Esophagus muscularis mucosa (tissue), 3 donors: ENCODE data around the gene SYTL2.

Experiments
- EP300 ChIP-seq: sonication (generic); formaldehyde crosslinking; IDR thresholded peaks from one replicate; pipeline ENCODE4 v1.6.1; 2017; ENCODE audit warnings: antibody characterized with exemption
- TF ChIP-seq, protein P1 (sequence below), 3 experiments: fragments of 200-600 bp in 2 of 3; fragments of 450-650 bp in 1 of 3; sonication (generic) in 2 of 3; IDR thresholded peaks; one replicate each; pipeline ENCODE4 v1.5.1; 2017 to 2019; ENCODE audit warnings: antibody characterized with exemption in 3 of 3, mild to moderate bottlenecking in 2 of 3, moderate library complexity in 1 of 3

DNA sequence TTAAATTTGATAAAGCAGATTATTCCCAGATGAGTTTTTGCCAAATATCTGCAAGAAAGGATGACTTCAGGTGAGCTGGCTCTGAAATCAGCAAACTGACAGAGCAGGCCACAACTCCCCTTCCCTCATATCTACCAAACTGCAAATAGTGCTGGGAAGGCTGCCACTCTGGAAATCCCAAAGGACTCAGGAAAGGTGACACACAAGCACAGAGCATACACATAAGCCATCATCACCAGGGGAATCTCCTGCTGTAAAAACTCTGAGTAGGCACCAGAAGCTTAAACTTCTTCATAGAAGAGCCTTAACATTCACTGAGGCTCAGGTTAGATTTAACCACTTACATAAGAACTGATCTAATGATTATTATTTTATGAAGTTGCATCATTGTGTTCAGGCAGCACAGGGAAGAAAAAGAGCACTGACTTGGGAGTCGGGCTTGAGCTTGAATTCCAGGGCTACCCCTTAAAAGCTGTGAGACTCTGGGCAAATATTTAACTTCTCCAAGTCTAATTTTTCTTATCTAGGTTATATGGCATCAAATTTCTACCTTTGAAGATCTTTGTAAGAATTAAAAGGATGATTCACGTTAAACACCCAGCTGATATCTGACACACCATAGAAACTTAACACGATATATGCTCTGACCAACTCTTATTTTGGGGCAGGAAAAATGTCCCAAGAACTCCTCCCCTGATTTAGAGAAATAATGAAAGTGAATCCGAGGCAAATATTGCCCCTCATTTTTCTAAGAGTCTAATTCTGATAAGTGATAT, 15.0 kb downstream of the SYTL2 start:
- TF ChIP-seq EP300 = no peak
- TF ChIP-seq, protein P1, sequence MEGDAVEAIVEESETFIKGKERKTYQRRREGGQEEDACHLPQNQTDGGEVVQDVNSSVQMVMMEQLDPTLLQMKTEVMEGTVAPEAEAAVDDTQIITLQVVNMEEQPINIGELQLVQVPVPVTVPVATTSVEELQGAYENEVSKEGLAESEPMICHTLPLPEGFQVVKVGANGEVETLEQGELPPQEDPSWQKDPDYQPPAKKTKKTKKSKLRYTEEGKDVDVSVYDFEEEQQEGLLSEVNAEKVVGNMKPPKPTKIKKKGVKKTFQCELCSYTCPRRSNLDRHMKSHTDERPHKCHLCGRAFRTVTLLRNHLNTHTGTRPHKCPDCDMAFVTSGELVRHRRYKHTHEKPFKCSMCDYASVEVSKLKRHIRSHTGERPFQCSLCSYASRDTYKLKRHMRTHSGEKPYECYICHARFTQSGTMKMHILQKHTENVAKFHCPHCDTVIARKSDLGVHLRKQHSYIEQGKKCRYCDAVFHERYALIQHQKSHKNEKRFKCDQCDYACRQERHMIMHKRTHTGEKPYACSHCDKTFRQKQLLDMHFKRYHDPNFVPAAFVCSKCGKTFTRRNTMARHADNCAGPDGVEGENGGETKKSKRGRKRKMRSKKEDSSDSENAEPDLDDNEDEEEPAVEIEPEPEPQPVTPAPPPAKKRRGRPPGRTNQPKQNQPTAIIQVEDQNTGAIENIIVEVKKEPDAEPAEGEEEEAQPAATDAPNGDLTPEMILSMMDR (IDR thresholded peaks at IDR 0.05) = no peak
